GM20000 (cell line): ENCODE measurements around the gene NKD1.

Experiments used
- DNase-seq: peaks from one replicate; pipeline ENCODE4 v3.0.0; 2012; ENCODE audit warnings: low spot score
- TF ChIP-seq, protein P1 (sequence below): IDR thresholded peaks from 2 replicates; pipeline ENCODE4 v1.5.1; 2012; ENCODE audit warnings: mild to moderate bottlenecking, control low read depth; ENCODE audit errors: extremely low read depth, missing control alignments

Gene NKD1

GRCh38 chr16:50676684-50677225, 128.6 kb downstream of the NKD1 start:
- TF ChIP-seq, protein P1, sequence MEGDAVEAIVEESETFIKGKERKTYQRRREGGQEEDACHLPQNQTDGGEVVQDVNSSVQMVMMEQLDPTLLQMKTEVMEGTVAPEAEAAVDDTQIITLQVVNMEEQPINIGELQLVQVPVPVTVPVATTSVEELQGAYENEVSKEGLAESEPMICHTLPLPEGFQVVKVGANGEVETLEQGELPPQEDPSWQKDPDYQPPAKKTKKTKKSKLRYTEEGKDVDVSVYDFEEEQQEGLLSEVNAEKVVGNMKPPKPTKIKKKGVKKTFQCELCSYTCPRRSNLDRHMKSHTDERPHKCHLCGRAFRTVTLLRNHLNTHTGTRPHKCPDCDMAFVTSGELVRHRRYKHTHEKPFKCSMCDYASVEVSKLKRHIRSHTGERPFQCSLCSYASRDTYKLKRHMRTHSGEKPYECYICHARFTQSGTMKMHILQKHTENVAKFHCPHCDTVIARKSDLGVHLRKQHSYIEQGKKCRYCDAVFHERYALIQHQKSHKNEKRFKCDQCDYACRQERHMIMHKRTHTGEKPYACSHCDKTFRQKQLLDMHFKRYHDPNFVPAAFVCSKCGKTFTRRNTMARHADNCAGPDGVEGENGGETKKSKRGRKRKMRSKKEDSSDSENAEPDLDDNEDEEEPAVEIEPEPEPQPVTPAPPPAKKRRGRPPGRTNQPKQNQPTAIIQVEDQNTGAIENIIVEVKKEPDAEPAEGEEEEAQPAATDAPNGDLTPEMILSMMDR, result no peak
- DNase-seq, result no peak

GRCh38 chr16:50677351-50677750, 129.2 kb downstream of the NKD1 start:
- DNase-seq, result no peak
- TF ChIP-seq, protein P1, result no peak

DNA sequence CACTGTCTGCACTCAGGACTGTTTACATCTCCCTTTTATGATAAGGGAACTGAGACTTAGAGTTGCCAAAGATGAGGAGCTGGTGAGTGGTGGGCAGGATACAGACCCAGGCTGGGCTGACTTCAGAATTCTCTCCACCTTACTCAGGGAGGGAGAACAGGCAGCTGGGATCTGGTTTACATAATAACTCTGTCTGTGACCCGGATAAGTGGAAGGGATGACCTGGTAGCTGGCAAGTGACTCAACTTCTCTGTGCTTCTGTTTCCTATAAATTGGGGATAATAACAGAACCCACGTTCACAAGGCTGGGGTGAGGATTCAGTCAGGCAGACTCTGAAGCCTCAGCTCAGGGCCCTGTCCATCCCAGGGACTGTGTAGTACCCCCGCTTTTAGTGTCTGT, 130.3 kb downstream of the NKD1 start:
- DNase-seq, result no peak
- TF ChIP-seq, protein P1, result no peak

GRCh38 chr16:50679266-50679665, 131.1 kb downstream of the NKD1 start:
- TF ChIP-seq, protein P1, result no peak
- DNase-seq, result no peak

DNA sequence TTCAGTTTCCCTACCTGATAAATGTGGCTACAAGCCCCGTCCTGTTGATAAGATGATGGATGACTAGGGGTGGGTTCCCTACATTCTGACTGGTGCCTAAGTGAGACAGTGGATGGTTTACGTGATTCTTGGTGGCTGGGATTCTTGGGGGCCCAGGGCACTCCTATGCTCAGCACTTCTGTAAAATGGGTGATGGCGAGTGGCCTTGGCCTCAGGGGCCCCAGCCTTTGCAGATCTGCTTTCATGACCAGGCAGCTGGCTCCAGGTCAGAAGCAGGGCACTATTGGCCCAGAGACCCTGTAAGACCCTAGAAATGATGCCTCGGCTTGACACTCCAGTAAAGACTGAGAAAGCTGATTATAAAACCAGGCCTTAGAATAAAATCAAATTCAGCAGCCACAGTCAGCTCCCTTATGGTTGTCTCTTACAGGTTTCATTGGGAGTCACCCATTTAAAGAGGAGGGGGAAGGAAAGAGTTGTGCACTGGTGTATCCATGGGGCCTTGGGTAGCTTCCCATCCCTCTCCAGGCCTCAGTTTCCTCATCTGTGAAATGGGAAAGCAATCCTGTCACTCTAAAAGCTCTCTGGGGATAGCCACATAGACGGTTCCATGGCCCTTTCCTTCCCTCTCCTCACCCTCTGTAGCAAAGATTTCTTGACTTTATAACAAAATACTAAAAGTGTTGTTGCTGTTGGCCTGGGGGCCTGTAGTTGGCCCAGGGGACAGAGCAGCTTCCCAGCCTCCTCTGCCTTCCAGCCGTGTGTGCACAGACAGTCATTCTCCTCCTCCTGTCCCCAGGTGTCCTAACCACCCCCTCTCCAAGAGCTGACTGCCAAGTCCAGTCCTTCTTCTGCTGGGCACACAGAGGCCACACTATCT, 131.7 kb downstream of the NKD1 start:
- DNase-seq, result no peak
- TF ChIP-seq, protein P1, result no peak

- no peak for DNase-seq
- TF ChIP-seq, protein P1, result no peak
These were observed 132.3 kb downstream of the NKD1 start for GRCh38 chr16:50680556-50680893.

DNA sequence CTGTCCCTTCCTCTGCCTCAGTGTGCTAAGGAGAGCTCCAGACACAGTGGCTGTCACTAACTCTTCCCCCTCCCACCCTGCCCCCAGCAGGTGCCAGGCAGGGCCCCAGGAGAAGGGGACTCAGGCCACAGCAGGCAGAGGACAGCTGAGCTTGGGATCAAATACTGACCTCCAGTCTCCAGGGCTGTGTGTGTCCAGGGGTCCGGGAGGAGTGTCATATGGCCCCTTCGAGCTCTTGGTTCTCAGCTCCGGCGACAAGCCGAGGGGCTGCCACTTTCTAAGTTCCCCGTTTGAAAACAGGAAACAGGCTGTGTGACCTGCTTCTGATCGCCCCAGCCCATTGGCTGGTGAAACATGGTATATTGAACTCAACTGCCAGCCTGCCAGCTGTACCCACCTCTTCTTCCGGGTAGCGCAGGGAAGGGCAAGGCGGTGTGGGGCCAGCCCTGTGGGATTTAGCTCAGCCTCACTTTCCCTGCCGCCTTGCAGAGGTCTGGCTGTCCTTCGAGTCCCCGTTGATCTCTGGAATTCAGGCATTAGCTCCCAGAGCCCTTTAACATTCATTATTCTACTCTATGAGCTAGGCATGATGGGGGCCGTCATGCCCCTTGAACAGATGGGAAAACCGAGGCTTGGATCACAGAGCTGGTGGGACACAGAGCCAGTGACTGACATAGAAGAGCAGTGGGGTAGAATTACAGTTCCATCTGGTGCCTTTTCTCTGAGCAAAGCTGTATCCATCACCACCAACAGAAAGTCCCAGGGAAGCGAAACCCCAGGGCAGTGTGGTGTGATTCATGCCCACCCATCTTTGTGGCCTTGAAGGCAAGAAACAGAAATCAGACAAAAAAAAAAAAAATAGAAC, 133.1 kb downstream of the NKD1 start, which contains the start of gene SNX20:
Gene SNX20, minus strand, starts transcription at position 292 of the 865 bp plus-strand sequence. CDS start 3,786 bp downstream, outside the sequence.
- TF ChIP-seq, protein P1, result no peak
- DNase-seq, result peak; percentile 74
